A549 (cell line): Measurements from ENCODE around the gene CALN1. TPM values are rescaled to one million over a fixed set of nuclear protein-coding genes. Genes with fewer than 3 reads are reported as not detected.

Experiments
- ATAC-seq, 2 experiments: fragments of 200-7000 bp in 1 of 2; fragments of >200 bp in 1 of 2; cut with Nextera tagmentation in 1 of 2; cut with Tn5 transposase in 1 of 2; 3 replicates each; pipeline versions ENCODE4 v1.8.0 to v1.9.1; 2018 to 2020; ENCODE audit warnings: mild to moderate bottlenecking in 1 of 2, moderate library complexity in 1 of 2
- CTCF ChIA-PET: fragments of 300-600 bp; sonication (Branson Sonifier 250); formaldehyde crosslinking; extraction: SDS; loops from one replicate; lab custom pipeline; 2021; ENCODE audit warnings: antibody characterized with exemption, inconsistent platforms; lab: Yijun Ruan, JAX
- POLR2A ChIA-PET: fragments of 350-600 bp; formaldehyde crosslinking; extraction: SDS; loops from one replicate; lab custom pipeline; 2021; ENCODE audit warnings: antibody characterized with exemption, inconsistent platforms; lab: Yijun Ruan, JAX
- DNase-seq, 2 experiments: peaks; one replicate each; pipeline versions ENCODE4 v3.0.0 to v3.0.0-alpha.2; 2011 to 2016; ENCODE audit warnings: low read depth in 1 of 2, low spot score in 1 of 2
- FAIRE-seq: peaks from 2 replicates; lab custom pipeline; 2011; peaks lifted over from hg19 to GRCh38; lab: Jason Lieb, UNC
- H3K27ac ChIP-seq, 2 experiments: fragments of >200 bp; sonication (Bioruptor Twin); formaldehyde crosslinking; 3 replicates each; pipeline ENCODE4 v1.5.1; 2016 to 2017
- H3K4me1 ChIP-seq: fragments of >200 bp; sonication (Bioruptor Twin); formaldehyde crosslinking; 3 replicates; pipeline ENCODE4 v1.6.1; 2016
- H3K4me2 ChIP-seq: fragments of >200 bp; sonication (Bioruptor Twin); formaldehyde crosslinking; 3 replicates; pipeline ENCODE4 v1.6.1; 2016
- H3K4me3 ChIP-seq: fragments of >200 bp; sonication (Bioruptor Twin); formaldehyde crosslinking; 3 replicates; pipeline ENCODE4 v1.5.1; 2016
- H3K9me3 ChIP-seq: fragments of >200 bp; sonication (Bioruptor Twin); formaldehyde crosslinking; 3 replicates; pipeline ENCODE4 v1.6.1; 2016
- BHLHE40 ChIP-seq: IDR thresholded peaks from 2 replicates; pipeline ENCODE4 v1.6.1; 2012; ENCODE audit warnings: low read depth, low read length, inconsistent platforms
- EHF ChIP-seq: fragments of 250-450 bp; sonication (Bioruptor Pico); IDR thresholded peaks from 2 replicates; pipeline ENCODE4 v1.5.0; 2020; ENCODE audit warnings: mild to moderate bottlenecking
- EHMT2 ChIP-seq: fragments of 200-600 bp; sonication (generic); IDR thresholded peaks from 2 replicates; pipeline ENCODE4 v1.6.1; 2016; ENCODE audit warnings: antibody characterized with exemption, low read depth, mild to moderate bottlenecking, moderate library complexity
- ESRRA ChIP-seq: fragments of 150-350 bp; IDR thresholded peaks from 2 replicates; pipeline ENCODE4 v1.6.1; 2014; ENCODE audit warnings: mild to moderate bottlenecking, low read length, borderline replicate concordance
- FOSB ChIP-seq: fragments of 250-450 bp; sonication (Bioruptor Pico); IDR thresholded peaks from 2 replicates; pipeline ENCODE4 v1.5.0; 2020; ENCODE audit warnings: mild to moderate bottlenecking, moderate library complexity
- FOXS1 ChIP-seq: fragments of 250-450 bp; sonication (Bioruptor Pico); IDR thresholded peaks from 2 replicates; pipeline ENCODE4 v1.5.0; 2020; ENCODE audit warnings: mild to moderate bottlenecking, moderate library complexity
- GATA3 ChIP-seq: IDR thresholded peaks from 2 replicates; pipeline ENCODE4 v1.6.1; 2012; ENCODE audit warnings: borderline replicate concordance
- NFE2L2 ChIP-seq: fragments of 150-350 bp; conservative IDR thresholded peaks from 2 replicates; pipeline ENCODE4 v1.6.1; 2014; ENCODE audit warnings: low read length
- POLR2AphosphoS2 ChIP-seq: conservative IDR thresholded peaks from 2 replicates; pipeline ENCODE4 v1.6.1; 2012; ENCODE audit warnings: low read length, improper control_type of control experiment, inconsistent platforms
- RARB ChIP-seq: fragments of 250-450 bp; sonication (Bioruptor Pico); IDR thresholded peaks from 2 replicates; pipeline ENCODE4 v1.8.0; 2021; ENCODE audit warnings: mild to moderate bottlenecking, moderate library complexity
- RNF2 ChIP-seq: fragments of 200-600 bp; sonication (generic); IDR thresholded peaks from 2 replicates; pipeline ENCODE4 v1.6.1; 2016; ENCODE audit warnings: low read depth, mild to moderate bottlenecking, antibody characterized with exemption, moderate library complexity, borderline replicate concordance
- SMC3 ChIP-seq: fragments of >200 bp; sonication (Bioruptor Twin); formaldehyde crosslinking; IDR thresholded peaks from 3 replicates; pipeline ENCODE4 v1.6.1; 2018; ENCODE audit warnings: inconsistent platforms
- TFCP2L1 ChIP-seq: fragments of 250-450 bp; sonication (Bioruptor Pico); IDR thresholded peaks from 2 replicates; pipeline ENCODE4 v1.5.0; 2021; ENCODE audit warnings: mild to moderate bottlenecking
- TP53 ChIP-seq: fragments of 250-450 bp; sonication (Bioruptor Pico); IDR thresholded peaks from 2 replicates; pipeline ENCODE4 v1.5.0; 2021; ENCODE audit warnings: mild to moderate bottlenecking, moderate library complexity
- ZC3H11A ChIP-seq: fragments of 450-650 bp; IDR thresholded peaks from 2 replicates; pipeline ENCODE4 v1.6.1; 2014; ENCODE audit warnings: antibody characterized with exemption, mild to moderate bottlenecking
- ZSCAN20 ChIP-seq: fragments of 250-450 bp; sonication (Bioruptor Pico); IDR thresholded peaks from 2 replicates; pipeline ENCODE4 v1.8.0; 2022; ENCODE audit warnings: mild to moderate bottlenecking, moderate library complexity
- WGBS: methylation state at CpG from one replicate; pipeline ENCODE4 v1.1.6; 2017; ENCODE audit errors: missing lambda C conversion rate; 5-methylcytosine and 5-hydroxymethylcytosine counted together
- polyA plus RNA-seq, 4 experiments: library from polyadenylated mRNA; depleted of rRNA in 3 of 4; stranded (reverse); fragments of >200 nt; fragmentation: RNase III in 1 of 4; extraction: RNeasy Plus Mini Kit Qiagen cat#74134 plus additional on column Dnase treatment in 1 of 4; gene quantifications; 2 replicates in 3 of 4; 3 replicates in 1 of 4; pipeline ENCODE4 v1.2.3, GENCODE V29; 2011 to 2017
- TF ChIP-seq, protein P1 (sequence below): fragments of 450-650 bp; IDR thresholded peaks from 2 replicates; pipeline ENCODE4 v1.6.1; 2014; ENCODE audit warnings: antibody characterized with exemption
- TF ChIP-seq, protein P2 (sequence below): IDR thresholded peaks from 2 replicates; pipeline ENCODE4 v1.6.1; 2012
- TF ChIP-seq, protein P3 (sequence below): IDR thresholded peaks from 2 replicates; pipeline ENCODE4 v1.6.1; 2012
- TF ChIP-seq, protein P4 (sequence below): fragments of 150-350 bp; IDR thresholded peaks from 2 replicates; pipeline ENCODE4 v1.6.1; 2014; ENCODE audit warnings: low read depth, mild to moderate bottlenecking, low read length
- TF ChIP-seq, protein P5 (sequence below): fragments of >200 bp; sonication (Bioruptor Twin); formaldehyde crosslinking; IDR thresholded peaks from 2 replicates; pipeline ENCODE4 v1.6.1; 2016
- TF ChIP-seq, protein P6 (sequence below): fragments of 250-450 bp; sonication (Bioruptor Pico); IDR thresholded peaks from 2 replicates; pipeline ENCODE4 v1.5.0; 2021; ENCODE audit warnings: mild to moderate bottlenecking, moderate library complexity, borderline replicate concordance
- TF ChIP-seq, protein P7 (sequence below): fragments of >200 bp; sonication (Bioruptor Twin); formaldehyde crosslinking; IDR thresholded peaks from 3 replicates; pipeline ENCODE4 v1.5.1; 2016

CALN1 gene
- polyA plus RNA-seq, 2 of the 4 experiments (the other 2 are of a cell fraction): not detected

DNA sequence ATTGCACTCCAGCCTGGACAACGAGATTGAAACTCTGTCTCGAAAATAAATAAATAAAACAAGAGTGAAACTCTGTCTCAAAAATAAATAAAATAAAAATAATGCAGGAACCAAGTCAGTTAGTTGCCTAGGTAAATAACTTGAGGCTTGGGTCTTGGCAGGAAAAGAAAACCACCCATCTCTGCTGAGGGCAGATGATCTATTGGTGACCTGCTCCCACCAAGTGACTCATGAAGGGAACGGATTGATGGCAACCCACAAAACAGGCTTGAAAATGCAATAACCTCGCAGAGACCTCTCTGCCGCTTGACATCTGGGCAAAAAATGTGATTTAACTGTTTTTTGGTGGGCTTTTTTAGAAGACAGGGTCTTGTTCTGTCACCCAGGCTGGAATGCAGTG, 86.6 kb downstream of the CALN1 start (continued):
- TF ChIP-seq, protein P1, sequence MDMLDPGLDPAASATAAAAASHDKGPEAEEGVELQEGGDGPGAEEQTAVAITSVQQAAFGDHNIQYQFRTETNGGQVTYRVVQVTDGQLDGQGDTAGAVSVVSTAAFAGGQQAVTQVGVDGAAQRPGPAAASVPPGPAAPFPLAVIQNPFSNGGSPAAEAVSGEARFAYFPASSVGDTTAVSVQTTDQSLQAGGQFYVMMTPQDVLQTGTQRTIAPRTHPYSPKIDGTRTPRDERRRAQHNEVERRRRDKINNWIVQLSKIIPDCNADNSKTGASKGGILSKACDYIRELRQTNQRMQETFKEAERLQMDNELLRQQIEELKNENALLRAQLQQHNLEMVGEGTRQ: no peak
- no peak for TF ChIP-seq FOXS1 (CRISPR knock-in tag)

DNA sequence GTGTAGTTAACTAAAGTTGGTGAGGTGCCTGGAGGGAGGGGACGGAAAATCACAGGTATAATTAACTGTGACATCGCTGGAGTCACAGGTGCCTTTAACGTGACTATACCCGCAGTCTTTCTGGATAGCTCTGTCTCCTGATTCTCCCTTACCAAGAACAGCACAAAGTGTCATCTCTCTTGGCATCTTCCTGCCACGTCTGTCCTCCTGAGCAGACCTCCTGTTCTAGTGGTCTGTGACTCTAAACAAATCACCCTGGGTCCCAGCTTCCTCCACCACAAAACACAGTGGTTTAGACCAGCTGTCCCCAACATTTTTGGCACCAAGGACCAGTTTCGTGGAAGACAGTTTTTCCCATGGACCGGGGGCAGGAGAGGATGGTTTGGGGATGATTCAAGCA, 90.5 kb downstream of the CALN1 start:
- Histone ChIP-seq H3K4me3 (no peak overlapping the region), H3K9me3 (no peaks in the 10 kb centered on the region), H3K4me2 (no peak overlapping the region), H3K27ac (no peak overlapping the region), H3K4me1 (no peaks in the 10 kb centered on the region)
- CTCF ChIA-PET: interaction anchor here (0.6 kb wide), 2 partner anchors 13 to 552 kb away, joined by 3 to 6 read pairs; no protein-coding TSS in a partner anchor
- 37% methylated on average over 7 of the region's 7 CpGs for WGBS
- TF ChIP-seq POLR2AphosphoS2 (no peak), FOSB (no peak), NFE2L2 (no peak), EHF (CRISPR knock-in tag) (no peak), ZSCAN20 (no peak), RARB (CRISPR knock-in tag) (no peak), ESRRA (no peak), TP53 (no peak)
- TF ChIP-seq, protein P2, sequence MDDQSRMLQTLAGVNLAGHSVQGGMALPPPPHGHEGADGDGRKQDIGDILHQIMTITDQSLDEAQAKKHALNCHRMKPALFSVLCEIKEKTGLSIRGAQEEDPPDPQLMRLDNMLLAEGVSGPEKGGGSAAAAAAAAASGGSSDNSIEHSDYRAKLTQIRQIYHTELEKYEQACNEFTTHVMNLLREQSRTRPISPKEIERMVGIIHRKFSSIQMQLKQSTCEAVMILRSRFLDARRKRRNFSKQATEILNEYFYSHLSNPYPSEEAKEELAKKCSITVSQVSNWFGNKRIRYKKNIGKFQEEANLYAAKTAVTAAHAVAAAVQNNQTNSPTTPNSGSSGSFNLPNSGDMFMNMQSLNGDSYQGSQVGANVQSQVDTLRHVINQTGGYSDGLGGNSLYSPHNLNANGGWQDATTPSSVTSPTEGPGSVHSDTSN: no peak
- TF ChIP-seq, protein P3, sequence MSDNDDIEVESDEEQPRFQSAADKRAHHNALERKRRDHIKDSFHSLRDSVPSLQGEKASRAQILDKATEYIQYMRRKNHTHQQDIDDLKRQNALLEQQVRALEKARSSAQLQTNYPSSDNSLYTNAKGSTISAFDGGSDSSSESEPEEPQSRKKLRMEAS: no peak
- TF ChIP-seq, protein P4, sequence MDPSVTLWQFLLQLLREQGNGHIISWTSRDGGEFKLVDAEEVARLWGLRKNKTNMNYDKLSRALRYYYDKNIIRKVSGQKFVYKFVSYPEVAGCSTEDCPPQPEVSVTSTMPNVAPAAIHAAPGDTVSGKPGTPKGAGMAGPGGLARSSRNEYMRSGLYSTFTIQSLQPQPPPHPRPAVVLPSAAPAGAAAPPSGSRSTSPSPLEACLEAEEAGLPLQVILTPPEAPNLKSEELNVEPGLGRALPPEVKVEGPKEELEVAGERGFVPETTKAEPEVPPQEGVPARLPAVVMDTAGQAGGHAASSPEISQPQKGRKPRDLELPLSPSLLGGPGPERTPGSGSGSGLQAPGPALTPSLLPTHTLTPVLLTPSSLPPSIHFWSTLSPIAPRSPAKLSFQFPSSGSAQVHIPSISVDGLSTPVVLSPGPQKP: no peak
- TF ChIP-seq, protein P1: no peak
- TF ChIP-seq, protein P5, sequence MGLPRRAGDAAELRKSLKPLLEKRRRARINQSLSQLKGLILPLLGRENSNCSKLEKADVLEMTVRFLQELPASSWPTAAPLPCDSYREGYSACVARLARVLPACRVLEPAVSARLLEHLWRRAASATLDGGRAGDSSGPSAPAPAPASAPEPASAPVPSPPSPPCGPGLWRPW: no peak
- FAIRE-seq (no peak), DNase-seq (no peak), ATAC-seq (no peak)
- POLR2A ChIA-PET: no interaction called here

DNA sequence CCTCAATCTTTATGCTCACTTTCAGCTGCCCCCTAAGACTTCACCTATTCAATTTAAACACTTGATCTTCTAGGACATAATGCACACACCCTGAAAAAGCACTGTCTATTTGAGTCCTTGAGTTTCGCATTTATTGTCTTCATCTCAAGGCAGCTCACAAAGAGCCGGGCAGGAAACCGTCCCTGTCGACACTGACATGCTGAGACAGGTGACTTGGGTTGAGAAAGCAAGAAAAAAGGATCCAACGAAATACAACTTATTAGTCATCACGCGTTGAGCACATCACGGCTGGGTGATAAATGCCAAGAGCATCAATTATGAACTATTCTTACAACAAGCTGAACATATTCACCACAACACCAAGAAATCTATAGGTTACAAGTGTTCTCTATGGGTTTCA, 91.1 kb downstream of the CALN1 start:
- Histone ChIP-seq H3K4me2 (no peak overlapping the region), H3K9me3 (no peaks in the 10 kb centered on the region), H3K4me1 (no peaks in the 10 kb centered on the region), H3K27ac (no peak overlapping the region), H3K4me3 (no peak overlapping the region)
- CTCF ChIA-PET: interaction anchor here (0.6 kb wide), 2 partner anchors 13 to 551 kb away, joined by 3 to 6 read pairs; no protein-coding TSS in a partner anchor
- DNase-seq (no peak), ATAC-seq (no peak), FAIRE-seq (no peak)
- TF ChIP-seq, protein P6, sequence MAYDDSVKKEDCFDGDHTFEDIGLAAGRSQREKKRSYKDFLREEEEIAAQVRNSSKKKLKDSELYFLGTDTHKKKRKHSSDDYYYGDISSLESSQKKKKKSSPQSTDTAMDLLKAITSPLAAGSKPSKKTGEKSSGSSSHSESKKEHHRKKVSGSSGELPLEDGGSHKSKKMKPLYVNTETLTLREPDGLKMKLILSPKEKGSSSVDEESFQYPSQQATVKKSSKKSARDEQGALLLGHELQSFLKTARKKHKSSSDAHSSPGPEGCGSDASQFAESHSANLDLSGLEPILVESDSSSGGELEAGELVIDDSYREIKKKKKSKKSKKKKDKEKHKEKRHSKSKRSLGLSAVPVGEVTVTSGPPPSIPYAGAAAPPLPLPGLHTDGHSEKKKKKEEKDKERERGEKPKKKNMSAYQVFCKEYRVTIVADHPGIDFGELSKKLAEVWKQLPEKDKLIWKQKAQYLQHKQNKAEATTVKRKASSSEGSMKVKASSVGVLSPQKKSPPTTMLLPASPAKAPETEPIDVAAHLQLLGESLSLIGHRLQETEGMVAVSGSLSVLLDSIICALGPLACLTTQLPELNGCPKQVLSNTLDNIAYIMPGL (CRISPR knock-in tag): no peak
- TF ChIP-seq SMC3 (no peak), ZC3H11A (no peak), TFCP2L1 (CRISPR knock-in tag) (no peak), BHLHE40 (no peak), GATA3 (no peak), POLR2AphosphoS2 (no peak), EHMT2 (no peak), RNF2 (no peak), TP53 (no peak), ZSCAN20 (no peak)
- TF ChIP-seq, protein P7, sequence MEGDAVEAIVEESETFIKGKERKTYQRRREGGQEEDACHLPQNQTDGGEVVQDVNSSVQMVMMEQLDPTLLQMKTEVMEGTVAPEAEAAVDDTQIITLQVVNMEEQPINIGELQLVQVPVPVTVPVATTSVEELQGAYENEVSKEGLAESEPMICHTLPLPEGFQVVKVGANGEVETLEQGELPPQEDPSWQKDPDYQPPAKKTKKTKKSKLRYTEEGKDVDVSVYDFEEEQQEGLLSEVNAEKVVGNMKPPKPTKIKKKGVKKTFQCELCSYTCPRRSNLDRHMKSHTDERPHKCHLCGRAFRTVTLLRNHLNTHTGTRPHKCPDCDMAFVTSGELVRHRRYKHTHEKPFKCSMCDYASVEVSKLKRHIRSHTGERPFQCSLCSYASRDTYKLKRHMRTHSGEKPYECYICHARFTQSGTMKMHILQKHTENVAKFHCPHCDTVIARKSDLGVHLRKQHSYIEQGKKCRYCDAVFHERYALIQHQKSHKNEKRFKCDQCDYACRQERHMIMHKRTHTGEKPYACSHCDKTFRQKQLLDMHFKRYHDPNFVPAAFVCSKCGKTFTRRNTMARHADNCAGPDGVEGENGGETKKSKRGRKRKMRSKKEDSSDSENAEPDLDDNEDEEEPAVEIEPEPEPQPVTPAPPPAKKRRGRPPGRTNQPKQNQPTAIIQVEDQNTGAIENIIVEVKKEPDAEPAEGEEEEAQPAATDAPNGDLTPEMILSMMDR: no peak
- TF ChIP-seq, protein P3: no peak
- TF ChIP-seq, protein P1: no peak
- 24% methylated on average over 8 of the region's 8 CpGs for WGBS
- POLR2A ChIA-PET: no interaction called here
